Hepatocyte (in vitro differentiated cells): ENCODE data around the gene CFAP92. TPM values are rescaled to one million over a fixed set of nuclear protein-coding genes. Genes with fewer than 3 reads are reported as not detected.

Experiments used
- DNase-seq: peaks from one replicate; pipeline ENCODE4 v3.0.0-alpha.2; 2016; ENCODE audit warnings: low spot score
- H2AFZ ChIP-seq: fragments of 200-600 bp; sonication (generic); 2 replicates; pipeline ENCODE4 v1.6.0; 2016; ENCODE audit warnings: antibody characterized with exemption, mild to moderate bottlenecking
- H3K27ac ChIP-seq: fragments of 200-600 bp; sonication (generic); 2 replicates; pipeline ENCODE4 v1.5.1; 2016; ENCODE audit warnings: mild to moderate bottlenecking
- H3K27me3 ChIP-seq: fragments of 200-600 bp; sonication (generic); 2 replicates; pipeline ENCODE4 v1.6.1; 2016
- H3K36me3 ChIP-seq: fragments of 200-600 bp; sonication (generic); replicated peaks from 2 replicates; pipeline ENCODE4 v1.5.1; 2016; ENCODE audit warnings: low read depth; ENCODE audit not compliant: insufficient read depth
- H3K4me1 ChIP-seq: fragments of 200-600 bp; sonication (generic); 2 replicates; pipeline ENCODE4 v1.5.1; 2016; ENCODE audit warnings: mild to moderate bottlenecking, moderate library complexity; ENCODE audit not compliant: insufficient read depth
- H3K4me2 ChIP-seq: fragments of 200-600 bp; sonication (generic); 2 replicates; pipeline ENCODE4 v1.6.0; 2016
- H3K4me3 ChIP-seq: fragments of 200-600 bp; sonication (generic); 2 replicates; pipeline ENCODE4 v1.5.1; 2016; ENCODE audit warnings: mild to moderate bottlenecking
- H3K79me2 ChIP-seq: fragments of 200-600 bp; sonication (generic); 2 replicates; pipeline ENCODE4 v1.6.0; 2017; ENCODE audit warnings: mild to moderate bottlenecking
- H3K9me2 ChIP-seq: fragments of 200-600 bp; sonication (generic); replicated peaks from 2 replicates; pipeline ENCODE4 v1.6.0; 2017; ENCODE audit warnings: mild to moderate bottlenecking; ENCODE audit not compliant: insufficient read depth
- H3K9me3 ChIP-seq: fragments of 200-600 bp; sonication (generic); 2 replicates; pipeline ENCODE4 v1.5.1; 2016; ENCODE audit warnings: low read depth, mild to moderate bottlenecking
- H4K20me1 ChIP-seq: fragments of 200-600 bp; sonication (generic); 2 replicates; pipeline ENCODE4 v1.6.0; 2016; ENCODE audit warnings: mild to moderate bottlenecking; ENCODE audit not compliant: insufficient read depth, poor library complexity, severe bottlenecking
- EZH2 ChIP-seq: fragments of 200-600 bp; sonication (generic); IDR thresholded peaks from 2 replicates; pipeline ENCODE4 v1.6.1; 2016; ENCODE audit warnings: antibody characterized with exemption, mild to moderate bottlenecking, borderline replicate concordance
- EZH2phosphoT487 ChIP-seq: fragments of 200-600 bp; sonication (generic); IDR thresholded peaks from one replicate; pipeline ENCODE4 v1.6.1; 2018; ENCODE audit warnings: antibody characterized with exemption, mild to moderate bottlenecking, low read depth, moderate library complexity; ENCODE audit not compliant: unreplicated experiment, severe bottlenecking
- WGBS: methylation state at CpG from one replicate; pipeline ENCODE4 v1.1.6; 2016; ENCODE audit warnings: low lambda C conversion rate; ENCODE audit errors: missing lambda C conversion rate; 5-methylcytosine and 5-hydroxymethylcytosine counted together
- polyA plus RNA-seq: library from polyadenylated mRNA; unstranded; fragments of >200 nt; fragmentation: Nextera tagmentation; extraction: Ambion mirVana; gene quantifications from 2 replicates; pipeline ENCODE4 v1.2.1, GENCODE V29; 2016
- total RNA-seq: library from RNA; depleted of rRNA; stranded (reverse); fragments of >200 nt; gene quantifications from 2 replicates; pipeline ENCODE4 v1.2.3, GENCODE V29; 2014
- TF ChIP-seq, protein P1 (sequence below): fragments of 200-600 bp; sonication (generic); IDR thresholded peaks from 2 replicates; pipeline ENCODE4 v1.5.1; 2016; ENCODE audit warnings: antibody characterized with exemption, mild to moderate bottlenecking; ENCODE audit not compliant: poor library complexity

The CFAP92 gene
- total and polyA plus RNA-seq, 2 experiments from 2014 or later: 0.17 to 0.35 TPM

DNA sequence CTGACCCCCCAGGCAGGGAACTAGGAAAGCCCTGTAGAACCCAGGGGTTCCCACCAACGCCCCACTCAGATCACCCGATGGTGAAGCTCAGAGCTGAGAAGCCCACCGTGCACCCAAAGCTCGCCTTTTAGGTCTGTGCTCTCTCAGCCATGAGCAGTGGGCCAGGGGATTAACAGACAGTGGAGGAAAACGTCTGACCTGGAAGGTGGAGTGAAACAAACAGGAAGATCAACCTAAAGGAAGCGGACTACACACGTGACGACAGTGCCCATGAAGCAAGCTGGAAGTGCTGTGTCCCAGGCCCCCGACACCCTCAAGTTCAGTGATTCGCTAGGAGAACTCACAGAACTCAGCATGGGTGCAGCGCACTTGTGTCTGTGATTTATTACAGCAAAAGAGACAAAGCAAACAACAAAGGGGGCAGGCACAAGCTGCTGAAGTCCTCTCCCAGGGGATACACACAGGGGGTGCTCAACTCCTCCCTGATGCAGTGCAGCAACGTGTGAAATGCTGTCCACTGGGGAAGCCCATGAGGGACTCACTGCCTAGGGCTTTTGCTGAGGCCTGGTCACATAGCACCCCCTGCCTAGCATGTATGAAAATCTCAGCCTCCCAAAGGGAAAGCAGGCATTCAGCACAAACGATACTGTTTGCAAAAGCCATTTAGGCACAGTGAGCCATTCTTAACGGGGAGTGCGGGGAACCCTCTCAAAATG is 43.5 kb downstream of the CFAP92 start:
- H3K4me2 ChIP-seq: no peak overlapping the region
- H3K27ac ChIP-seq: no peak overlapping the region

DNA sequence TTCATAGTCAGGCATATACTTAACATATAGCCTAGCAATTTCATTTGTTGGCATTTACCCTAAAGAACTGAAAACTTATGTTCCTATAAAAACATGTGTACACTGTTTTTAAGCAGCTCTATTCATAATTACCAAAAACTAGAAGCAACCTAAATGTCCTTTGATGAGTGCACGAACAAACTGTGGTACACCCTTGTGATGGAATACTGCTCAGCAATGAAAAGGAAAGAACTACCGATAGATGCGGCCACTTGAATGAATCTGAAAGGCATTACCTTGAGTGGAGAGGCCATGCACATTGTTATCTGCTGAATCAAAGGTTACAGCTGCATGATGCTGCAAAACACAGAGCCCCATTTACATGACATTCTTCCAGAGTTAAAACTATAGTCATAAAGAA is 44.7 kb downstream of the CFAP92 start:
- no peak for DNase-seq
- H2AFZ ChIP-seq: no peak overlapping the region
- 77% methylated on average over 3 of the region's 3 CpGs for WGBS
- TF ChIP-seq EZH2phosphoT487: no peak
- TF ChIP-seq, protein P1, sequence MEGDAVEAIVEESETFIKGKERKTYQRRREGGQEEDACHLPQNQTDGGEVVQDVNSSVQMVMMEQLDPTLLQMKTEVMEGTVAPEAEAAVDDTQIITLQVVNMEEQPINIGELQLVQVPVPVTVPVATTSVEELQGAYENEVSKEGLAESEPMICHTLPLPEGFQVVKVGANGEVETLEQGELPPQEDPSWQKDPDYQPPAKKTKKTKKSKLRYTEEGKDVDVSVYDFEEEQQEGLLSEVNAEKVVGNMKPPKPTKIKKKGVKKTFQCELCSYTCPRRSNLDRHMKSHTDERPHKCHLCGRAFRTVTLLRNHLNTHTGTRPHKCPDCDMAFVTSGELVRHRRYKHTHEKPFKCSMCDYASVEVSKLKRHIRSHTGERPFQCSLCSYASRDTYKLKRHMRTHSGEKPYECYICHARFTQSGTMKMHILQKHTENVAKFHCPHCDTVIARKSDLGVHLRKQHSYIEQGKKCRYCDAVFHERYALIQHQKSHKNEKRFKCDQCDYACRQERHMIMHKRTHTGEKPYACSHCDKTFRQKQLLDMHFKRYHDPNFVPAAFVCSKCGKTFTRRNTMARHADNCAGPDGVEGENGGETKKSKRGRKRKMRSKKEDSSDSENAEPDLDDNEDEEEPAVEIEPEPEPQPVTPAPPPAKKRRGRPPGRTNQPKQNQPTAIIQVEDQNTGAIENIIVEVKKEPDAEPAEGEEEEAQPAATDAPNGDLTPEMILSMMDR: no peak
- no peak for TF ChIP-seq EZH2
- no peaks in the 10 kb centered on the region for H3K4me1 ChIP-seq
- no peaks in the 10 kb centered on the region for H3K36me3 ChIP-seq
- H3K9me3 ChIP-seq: no peaks in the 10 kb centered on the region
- no peaks in the 10 kb centered on the region for H3K27me3 ChIP-seq
- no peak overlapping the region for H3K4me3 ChIP-seq
- H3K27ac ChIP-seq: no peak overlapping the region
- no peaks in the 10 kb centered on the region for H3K79me2 ChIP-seq
- no peaks in the 10 kb centered on the region for H3K9me2 ChIP-seq
- H4K20me1 ChIP-seq: no peaks in the 10 kb centered on the region
- no peak overlapping the region for H3K4me2 ChIP-seq

More for the DNA sequence above, 43.5 kb downstream of the CFAP92 start:
- no peaks in the 10 kb centered on the region for H3K36me3 ChIP-seq
- H3K79me2 ChIP-seq: no peaks in the 10 kb centered on the region
- no peaks in the 10 kb centered on the region for H3K9me3 ChIP-seq
- no peak overlapping the region for H3K4me3 ChIP-seq
- H3K4me1 ChIP-seq: no peaks in the 10 kb centered on the region
- TF ChIP-seq, protein P1: peak; percentile 25
- no peak for TF ChIP-seq EZH2phosphoT487
- 69% methylated on average over 15 of the region's 15 CpGs for WGBS
- no peaks in the 10 kb centered on the region for H3K9me2 ChIP-seq
- no peaks in the 10 kb centered on the region for H4K20me1 ChIP-seq
- H3K27me3 ChIP-seq: no peaks in the 10 kb centered on the region
- H2AFZ ChIP-seq: no peak overlapping the region
- DNase-seq: peak; percentile 42

DNA sequence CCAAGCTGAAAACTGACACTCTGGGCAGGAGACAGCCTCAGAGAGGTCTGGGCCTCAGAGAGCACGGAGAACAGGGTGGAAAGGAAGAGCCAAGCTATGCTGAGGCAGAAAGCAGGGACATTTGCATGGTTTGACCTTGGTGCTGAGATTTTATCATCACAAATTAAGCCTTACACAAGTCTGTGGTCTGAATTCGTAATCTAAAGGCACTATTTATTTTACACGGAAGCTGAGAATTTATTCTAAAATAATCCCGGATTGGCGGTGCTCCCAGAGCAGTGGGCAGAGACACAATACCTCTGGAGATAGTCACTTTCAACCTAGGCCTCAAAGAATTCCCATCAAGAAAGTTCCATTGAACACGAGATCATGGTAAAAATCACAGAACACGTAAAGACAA is 47.5 kb downstream of the CFAP92 start:
- TF ChIP-seq, protein P1: no peak
- TF ChIP-seq EZH2phosphoT487 (no peak), EZH2 (no peak)
- WGBS: 85% methylated on average over 7 of the region's 7 CpGs

More for the DNA sequence above, 47.5 kb downstream of the CFAP92 start:
- no peaks in the 10 kb centered on the region for H3K4me1 ChIP-seq
- DNase-seq: no peak
- no peak overlapping the region for H2AFZ ChIP-seq
- no peak overlapping the region for H3K4me3 ChIP-seq
- no peak overlapping the region for H3K27ac ChIP-seq
- H3K9me2 ChIP-seq: no peaks in the 10 kb centered on the region
- H3K4me2 ChIP-seq: no peak overlapping the region
- H4K20me1 ChIP-seq: no peaks in the 10 kb centered on the region
- H3K79me2 ChIP-seq: no peaks in the 10 kb centered on the region
- no peaks in the 10 kb centered on the region for H3K9me3 ChIP-seq
- H3K27me3 ChIP-seq: no peaks in the 10 kb centered on the region
- no peaks in the 10 kb centered on the region for H3K36me3 ChIP-seq
